Brain pericyte (primary cell): ENCODE data around the gene DNAJC30.
A peak's percentile ranks its signal among the peaks of the same experiment; 100 is the strongest.
"Not testable (repeated sequence)": the region's sequence is repeated elsewhere in the genome, so short reads cannot be mapped to it uniquely, and the experiment has no call there.

Source experiments
- DNase-seq: peaks from one replicate; pipeline ENCODE4 v3.0.0-alpha.2; 2012; ENCODE audit warnings: low read depth, low spot score

The DNAJC30 gene

DNA sequence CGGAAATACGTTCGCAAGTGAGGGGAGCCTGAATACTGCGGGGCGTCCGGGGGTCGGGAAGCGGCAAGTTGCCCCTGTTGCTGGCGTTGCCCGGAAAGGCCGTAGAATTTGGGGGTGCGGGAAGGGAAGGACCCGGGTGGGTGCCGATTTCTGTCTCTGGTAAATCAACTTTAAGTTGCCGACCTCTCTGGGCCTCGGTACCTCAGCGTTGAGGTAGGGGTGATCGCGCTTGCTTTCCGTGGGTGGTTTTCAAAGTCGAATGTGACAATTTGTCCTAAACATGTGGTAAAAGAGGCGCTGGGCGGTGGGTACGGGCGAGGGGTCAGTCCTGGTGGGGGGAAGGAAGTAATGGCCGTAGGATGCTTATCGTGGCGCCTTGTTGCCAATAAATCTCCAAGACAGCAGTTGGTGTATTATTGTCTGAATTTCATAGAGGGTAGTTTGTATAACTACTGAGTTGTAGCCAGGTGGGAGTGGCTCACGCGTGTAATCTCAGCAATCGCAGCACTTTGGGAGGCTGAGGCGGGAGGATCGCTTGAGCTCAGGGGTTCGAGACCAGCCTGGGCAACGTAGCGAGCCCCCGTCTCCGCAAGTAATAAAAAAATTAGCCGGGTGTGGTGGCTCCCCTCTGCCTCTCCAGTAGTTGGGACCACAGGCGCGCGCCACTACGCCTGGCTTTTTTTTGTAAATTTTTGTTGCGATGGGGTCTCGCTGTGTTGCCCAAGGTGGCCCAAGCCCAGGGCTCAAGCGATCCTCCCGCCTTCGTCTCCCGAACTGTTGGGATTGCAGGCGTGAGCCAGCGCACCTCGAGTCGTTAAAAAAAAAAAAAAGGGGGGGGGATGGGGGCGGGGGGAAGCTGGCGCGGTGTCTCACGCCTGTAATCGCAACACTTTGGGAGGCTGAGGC is 788 bp upstream of the DNAJC30 start:
- DNase-seq, result no peak

GRCh38 chr7:73682745-73683055 is 553 bp downstream of the DNAJC30 start:
- no peak for DNase-seq

DNA sequence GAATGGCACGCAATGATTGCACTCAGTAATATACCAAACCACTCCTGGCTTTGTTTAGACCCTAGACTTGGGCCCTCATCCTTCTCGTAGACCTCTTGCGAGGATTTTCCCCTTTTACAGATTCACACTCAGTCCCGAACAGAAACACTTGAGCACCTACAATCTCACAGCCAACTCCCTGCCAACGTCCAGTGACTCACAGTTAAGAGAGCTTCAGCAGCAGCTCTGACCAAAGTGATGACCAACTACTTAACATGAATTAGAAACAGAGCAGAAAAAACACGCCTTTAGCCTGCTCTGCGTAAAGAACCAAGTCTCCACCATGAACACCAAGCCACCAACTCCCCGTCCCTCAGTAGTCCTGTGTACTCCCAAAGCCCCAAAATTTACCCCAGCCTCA is 2.2 kb downstream of the DNAJC30 start:
- no peak for DNase-seq

DNA sequence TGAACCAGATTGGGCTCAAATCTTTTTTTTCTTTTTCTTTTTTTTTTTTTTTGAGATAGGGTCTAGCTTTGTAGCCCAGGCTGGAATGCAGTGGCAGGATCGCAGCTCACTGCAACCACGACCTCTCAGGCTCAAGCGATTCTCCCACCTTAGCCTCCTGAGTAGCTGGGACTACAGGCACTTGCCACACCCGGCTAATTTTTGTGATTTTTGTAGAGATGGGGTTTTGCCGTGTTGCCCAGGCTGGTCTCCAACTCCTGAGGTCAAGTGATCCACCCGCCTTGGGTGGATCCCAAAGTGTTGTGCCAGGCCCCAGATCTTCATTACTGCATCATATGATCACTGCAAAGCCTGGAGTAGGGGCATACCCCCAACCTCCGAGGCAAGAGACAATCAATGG is 2.8 kb downstream of the DNAJC30 start:
- no peak for DNase-seq

DNA sequence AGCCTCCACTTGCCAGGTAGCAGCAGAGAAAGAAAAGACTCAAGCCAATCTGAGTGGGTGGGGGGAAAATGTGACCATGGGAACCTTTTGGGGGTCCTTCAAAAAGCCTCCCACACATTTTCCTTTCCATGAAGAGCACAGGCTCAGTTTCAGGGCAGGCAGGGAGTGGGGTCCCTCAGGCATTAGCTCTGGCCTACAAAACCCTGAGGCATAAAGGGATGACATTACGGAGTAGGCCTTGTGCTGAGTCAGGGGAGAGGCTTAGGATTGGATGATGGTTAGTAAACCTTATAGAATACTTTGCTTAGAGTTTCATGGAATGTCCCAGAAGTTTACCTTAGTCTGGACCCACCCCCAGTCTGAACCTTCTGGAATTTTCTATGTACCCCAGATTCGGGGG is 3.5 kb downstream of the DNAJC30 start:
- no peak for DNase-seq

GRCh38 chr7:73678862-73679261 is 4.4 kb downstream of the DNAJC30 start:
- no peak for DNase-seq

- DNase-seq, result not testable (repeated sequence)
Observed at GRCh38 chr7:73676062-73676461, 7.2 kb downstream of the DNAJC30 start.

- no peak for DNase-seq
Observed at GRCh38 chr7:73674468-73675124, 8.7 kb downstream of the DNAJC30 start.

- DNase-seq, result no peak
Observed at GRCh38 chr7:73671857-73672445, 11.3 kb downstream of the DNAJC30 start.

- no peak for DNase-seq
Observed at GRCh38 chr7:73671322-73671661, 12.0 kb downstream of the DNAJC30 start.

- no peak for DNase-seq
Observed at GRCh38 chr7:73669858-73670385, 13.3 kb downstream of the DNAJC30 start.

- no peak for DNase-seq
Observed at GRCh38 chr7:73669288-73669701, 14.0 kb downstream of the DNAJC30 start.

DNA sequence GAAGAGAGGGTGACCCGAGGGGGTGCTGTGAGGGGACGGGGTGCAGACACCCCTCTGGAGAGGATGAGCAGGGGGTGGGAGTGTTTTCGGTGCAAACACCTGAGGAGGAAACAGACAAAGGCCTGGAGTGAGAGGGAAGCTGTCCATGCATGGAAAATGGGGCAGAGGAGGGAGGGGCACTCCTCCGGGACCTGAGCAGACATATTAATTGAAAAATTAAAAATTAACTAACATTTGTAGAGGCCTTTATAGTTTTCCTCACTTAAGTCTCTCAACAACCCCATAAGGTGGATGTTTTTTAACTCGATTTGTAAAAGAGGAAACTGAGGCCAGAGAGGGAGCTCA is 14.4 kb downstream of the DNAJC30 start:
- DNase-seq, result no peak

- no peak for DNase-seq
Observed at GRCh38 chr7:73668103-73668885, 15.0 kb downstream of the DNAJC30 start.

DNA sequence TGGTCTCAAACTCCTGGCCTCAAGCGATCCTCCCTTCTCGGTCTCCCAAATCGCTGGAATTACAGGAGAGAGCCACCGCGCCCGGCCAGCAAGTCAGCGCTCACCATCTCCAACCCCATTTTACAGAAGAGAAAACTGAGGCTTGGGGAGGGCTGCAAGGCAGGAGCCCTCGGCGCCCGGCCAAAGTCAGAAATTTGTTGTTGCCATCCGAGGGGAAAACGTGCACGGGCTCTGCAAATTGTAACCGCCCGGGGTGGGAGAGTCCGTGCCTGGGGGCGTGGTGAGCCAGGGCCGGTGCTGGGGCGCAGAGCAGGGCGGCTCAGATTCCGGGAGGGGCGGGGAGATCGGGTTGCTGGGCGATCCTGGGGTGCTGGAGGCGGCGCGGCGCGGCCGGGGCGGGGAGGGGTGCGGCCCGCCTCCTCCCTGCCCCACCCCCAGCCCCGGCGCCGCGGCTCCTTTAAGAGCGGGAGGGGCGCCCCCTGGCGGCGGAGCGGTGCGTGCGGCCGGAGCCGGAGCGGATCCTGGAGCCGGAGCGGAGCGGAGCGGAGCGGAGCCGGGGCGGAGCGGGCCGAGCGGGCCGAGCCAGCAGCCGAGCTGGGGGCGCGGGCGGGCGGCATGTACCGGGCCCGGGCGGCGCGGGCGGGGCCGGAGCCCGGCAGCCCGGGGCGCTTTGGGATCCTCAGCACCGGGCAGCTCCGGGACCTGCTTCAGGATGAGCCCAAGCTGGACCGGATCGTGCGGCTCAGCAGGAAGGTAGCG is 15.7 kb downstream of the DNAJC30 start, which contains the start of gene VPS37D:
VPS37D (plus strand) TSS at position 488 of the 759 bp plus-strand sequence; CDS start at position 616, 128 bp downstream.
- DNase-seq, result peak; percentile 38

DNA sequence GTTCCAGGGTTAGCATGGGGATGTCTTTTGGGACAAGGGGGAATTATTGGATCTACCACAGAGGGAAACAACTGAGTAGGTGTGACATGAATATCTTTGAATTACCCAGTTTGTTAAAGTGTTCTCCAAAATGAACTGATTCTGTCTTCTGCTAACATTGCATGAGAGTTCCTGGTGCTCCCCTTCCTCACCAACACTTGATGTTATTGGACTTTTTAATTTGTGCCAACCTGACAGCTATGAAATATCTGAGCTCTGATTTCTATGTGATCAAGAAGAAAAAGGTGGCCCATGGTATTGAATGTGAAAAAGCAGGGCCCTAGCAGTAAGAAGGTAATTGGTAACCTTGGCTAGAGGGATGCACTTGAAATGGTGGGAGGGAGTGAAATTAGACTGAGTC is 20.2 kb downstream of the DNAJC30 start:
- DNase-seq, result no peak

DNA sequence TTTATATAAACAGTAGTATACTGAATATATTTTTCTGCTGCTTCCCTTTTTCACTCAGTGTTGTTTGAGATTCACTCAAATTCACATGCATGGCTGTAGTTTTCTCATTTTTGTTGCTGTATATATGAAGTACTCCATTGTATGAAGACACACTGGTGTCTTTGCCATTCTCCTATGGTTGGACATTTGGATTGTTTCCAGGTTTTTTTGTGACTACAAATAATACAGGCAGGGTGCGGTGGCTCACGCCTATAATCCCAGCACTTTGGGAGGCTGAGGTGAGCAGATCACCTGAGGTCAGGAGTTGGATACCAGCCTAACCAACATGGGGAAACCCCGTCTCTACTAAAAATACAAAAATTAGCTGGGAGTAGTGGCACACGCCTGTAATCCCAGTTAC is 22.7 kb downstream of the DNAJC30 start:
- not testable (repeated sequence) for DNase-seq

DNA sequence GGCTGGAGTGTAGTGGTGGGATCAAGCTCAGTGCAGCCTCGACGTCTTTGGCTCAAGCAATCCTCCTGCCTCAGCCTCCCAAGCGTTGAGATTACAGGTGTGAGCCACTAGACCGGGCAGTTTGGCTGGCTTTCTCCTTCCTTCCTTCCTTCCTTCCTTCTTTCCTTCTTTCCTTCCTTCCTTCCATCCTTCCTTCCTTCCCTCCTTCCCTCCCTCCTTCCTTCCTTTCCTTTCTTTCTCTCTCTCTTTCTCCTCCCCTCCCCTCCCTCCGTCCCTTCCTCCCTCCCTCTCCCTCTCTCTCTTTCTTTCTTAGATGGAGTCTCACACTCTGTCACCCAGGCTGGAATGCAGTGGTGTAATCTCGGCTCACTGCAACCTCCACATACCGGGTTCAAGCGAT is 23.3 kb downstream of the DNAJC30 start:
- DNase-seq, result no peak

- DNase-seq, result not testable (repeated sequence)
Observed at GRCh38 chr7:73655309-73655708, 27.9 kb downstream of the DNAJC30 start.

DNA sequence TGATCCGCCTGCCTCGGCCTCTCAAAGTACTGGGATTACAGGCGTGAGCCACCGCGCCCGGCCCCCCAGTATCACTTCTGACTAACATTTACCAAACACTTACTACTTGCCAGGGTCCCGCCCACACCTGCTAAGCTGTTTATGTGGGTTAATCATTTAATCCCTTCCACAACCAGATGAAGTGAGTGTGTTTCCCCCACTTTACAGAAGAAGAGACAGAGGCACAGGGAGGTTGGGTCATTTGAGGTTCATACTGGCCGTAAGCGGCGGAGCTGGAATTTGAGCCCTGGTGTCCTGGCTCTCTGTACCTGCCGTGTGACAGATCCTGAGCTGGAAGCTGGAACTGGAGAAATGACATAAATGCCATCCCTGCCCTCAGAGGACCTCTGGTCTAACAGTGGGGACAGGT is 30.7 kb downstream of the DNAJC30 start:
- DNase-seq, result no peak

DNA sequence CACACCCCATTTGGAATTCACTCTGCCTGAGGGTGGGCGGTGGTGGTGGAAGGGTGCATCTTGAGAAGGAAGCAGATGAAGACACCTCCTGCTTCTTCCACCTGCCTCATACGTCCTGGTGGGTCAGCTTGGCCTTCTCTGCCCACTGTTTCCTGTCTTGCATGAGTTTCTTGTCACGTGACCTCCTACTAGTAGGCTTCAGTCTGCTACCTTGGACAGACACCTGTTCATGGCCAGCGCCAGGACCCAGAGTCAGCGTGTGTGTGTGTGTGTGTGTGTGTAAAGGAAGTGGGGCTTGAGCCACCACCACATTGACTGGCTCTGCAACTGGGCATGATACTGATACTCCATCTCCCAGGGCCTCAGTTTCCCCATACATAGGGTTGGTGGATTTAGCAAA is 32.7 kb downstream of the DNAJC30 start:
- no peak for DNase-seq
